NCI-H2107 treated with DMSO at 0.1 percent for 48 hours (cell line): ENCODE data around the gene SLC7A7.
"Not testable (repeated sequence)": the region's sequence is repeated elsewhere in the genome, so short reads cannot be mapped to it uniquely, and the experiment has no call there.

Experiments used
- DNase-seq: peaks from one replicate; lab custom pipeline; 2025; ENCODE audit not compliant: unreplicated experiment; lab: John Stamatoyannopoulos, UW

The SLC7A7 gene

GRCh38 chr14:22844221-22845102, 29.2 kb upstream of the SLC7A7 start:
- no peak for DNase-seq

GRCh38 chr14:22843123-22843925, 28.1 kb upstream of the SLC7A7 start:
- no peak for DNase-seq

GRCh38 chr14:22842211-22843122, 27.2 kb upstream of the SLC7A7 start:
- DNase-seq: no peak

GRCh38 chr14:22841769-22842168, 26.5 kb upstream of the SLC7A7 start:
- DNase-seq: no peak

- no peak for DNase-seq
Observed at GRCh38 chr14:22841311-22841710, 26.1 kb upstream of the SLC7A7 start.

GRCh38 chr14:22839159-22839779, 24.0 kb upstream of the SLC7A7 start:
- no peak for DNase-seq

GRCh38 chr14:22838631-22839041, 23.4 kb upstream of the SLC7A7 start:
- DNase-seq: no peak

GRCh38 chr14:22837750-22838538, 22.7 kb upstream of the SLC7A7 start:
- no peak for DNase-seq

- no peak for DNase-seq
Observed at GRCh38 chr14:22837114-22837749, 22.0 kb upstream of the SLC7A7 start.

- DNase-seq: no peak
Observed at GRCh38 chr14:22836301-22837113, 21.3 kb upstream of the SLC7A7 start, which contains the start of gene MMP14. TSS of gene MMP14 (plus strand) at chr14:22836585. CDS start at chr14:22836818, 233 bp downstream.

- DNase-seq: no peak
Observed at GRCh38 chr14:22835505-22835904, 20.3 kb upstream of the SLC7A7 start.

GRCh38 chr14:22830443-22831010, 15.3 kb upstream of the SLC7A7 start:
- no peak for DNase-seq

- peak; percentile 96 for DNase-seq
Observed at GRCh38 chr14:22829661-22830442, 14.6 kb upstream of the SLC7A7 start, which contains the start of gene MRPL52. TSS of gene MRPL52 (plus strand) at chr14:22829887. CDS start at chr14:22829913, 26 bp downstream.

- DNase-seq: not testable (repeated sequence)
Observed at GRCh38 chr14:22829076-22829660, 13.9 kb upstream of the SLC7A7 start.

- peak; percentile 24 for DNase-seq
Observed at GRCh38 chr14:22824711-22825359, 9.6 kb upstream of the SLC7A7 start.

GRCh38 chr14:22822571-22823098, 7.4 kb upstream of the SLC7A7 start:
- DNase-seq: no peak
